Fibroblast of skin of left biceps (primary cell): ENCODE measurements around the gene MTG1.
"Not testable (repeated sequence)": the region's sequence is repeated elsewhere in the genome, so short reads cannot be mapped to it uniquely, and the experiment has no call there.

ENCODE experiments used
- DNase-seq, 2 experiments: peaks; one replicate each; pipeline ENCODE4 v3.0.0-alpha.2; 2013; ENCODE audit warnings: low read depth in 2 of 2

The MTG1 gene

GRCh38 chr10:133400624-133401424, 6.9 kb downstream of the MTG1 start:
- no peak for DNase-seq

- DNase-seq: no peak
These were observed 7.5 kb downstream of the MTG1 start for GRCh38 chr10:133401500-133401899.

- DNase-seq: no peak
These were observed 8.2 kb downstream of the MTG1 start for GRCh38 chr10:133401981-133402725.

DNA sequence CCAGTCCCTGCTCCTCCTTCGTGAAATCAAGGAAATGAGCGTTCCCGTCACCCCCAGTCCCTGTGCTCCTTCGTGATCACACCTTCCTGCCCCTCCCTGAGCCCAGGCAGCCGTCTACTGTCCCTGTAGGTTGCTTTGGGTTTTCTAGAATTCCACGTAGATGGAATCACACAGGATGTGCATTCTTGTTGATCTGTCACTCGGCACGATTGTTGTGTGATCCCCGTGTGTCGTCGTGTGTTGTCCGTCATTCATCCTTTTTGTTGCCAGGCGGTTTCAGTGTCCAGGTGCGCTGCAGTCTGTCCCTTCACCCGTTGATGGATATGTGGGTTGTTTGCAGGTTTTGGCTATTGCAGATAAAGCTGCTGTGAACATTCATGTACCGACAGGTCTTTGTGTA, 9.4 kb downstream of the MTG1 start:
- no peak for DNase-seq

GRCh38 chr10:133403784-133404183, 9.8 kb downstream of the MTG1 start:
- no peak for DNase-seq

- DNase-seq: no peak
These were observed 11.3 kb downstream of the MTG1 start for GRCh38 chr10:133405272-133405671.

DNA sequence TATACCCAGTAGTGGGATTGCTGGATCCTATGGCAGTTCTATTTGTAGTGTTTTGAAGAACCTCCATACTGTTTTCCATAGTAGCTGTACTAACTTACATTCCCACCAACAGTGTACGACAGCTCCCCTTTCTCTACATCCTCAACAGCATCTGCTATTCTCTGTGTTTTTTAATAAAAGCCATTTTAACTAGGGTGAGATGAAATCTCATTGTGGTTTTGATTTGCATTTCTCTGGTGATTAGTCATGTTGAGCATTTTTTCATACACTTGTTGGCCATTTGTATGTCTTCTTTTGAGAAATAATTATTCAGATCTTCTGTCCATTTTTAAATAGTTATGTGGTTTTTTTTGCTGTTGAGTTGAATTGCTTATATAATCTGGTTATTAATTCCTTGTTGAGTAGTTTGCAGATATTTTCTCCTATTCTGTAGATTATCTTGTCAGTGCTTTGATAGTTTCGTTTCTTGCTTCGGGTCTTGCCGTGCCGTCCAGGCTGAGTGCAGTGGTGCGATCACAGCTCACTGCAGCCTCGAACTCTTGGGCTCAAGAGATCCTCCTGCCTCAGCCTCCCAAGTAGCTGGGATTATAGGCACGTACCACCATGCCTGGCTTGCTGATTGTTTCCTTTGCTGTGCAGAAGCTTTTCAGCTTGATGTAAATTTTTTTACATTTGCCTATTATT, 12.0 kb downstream of the MTG1 start:
- DNase-seq: peak; percentile 23 to 24

DNA sequence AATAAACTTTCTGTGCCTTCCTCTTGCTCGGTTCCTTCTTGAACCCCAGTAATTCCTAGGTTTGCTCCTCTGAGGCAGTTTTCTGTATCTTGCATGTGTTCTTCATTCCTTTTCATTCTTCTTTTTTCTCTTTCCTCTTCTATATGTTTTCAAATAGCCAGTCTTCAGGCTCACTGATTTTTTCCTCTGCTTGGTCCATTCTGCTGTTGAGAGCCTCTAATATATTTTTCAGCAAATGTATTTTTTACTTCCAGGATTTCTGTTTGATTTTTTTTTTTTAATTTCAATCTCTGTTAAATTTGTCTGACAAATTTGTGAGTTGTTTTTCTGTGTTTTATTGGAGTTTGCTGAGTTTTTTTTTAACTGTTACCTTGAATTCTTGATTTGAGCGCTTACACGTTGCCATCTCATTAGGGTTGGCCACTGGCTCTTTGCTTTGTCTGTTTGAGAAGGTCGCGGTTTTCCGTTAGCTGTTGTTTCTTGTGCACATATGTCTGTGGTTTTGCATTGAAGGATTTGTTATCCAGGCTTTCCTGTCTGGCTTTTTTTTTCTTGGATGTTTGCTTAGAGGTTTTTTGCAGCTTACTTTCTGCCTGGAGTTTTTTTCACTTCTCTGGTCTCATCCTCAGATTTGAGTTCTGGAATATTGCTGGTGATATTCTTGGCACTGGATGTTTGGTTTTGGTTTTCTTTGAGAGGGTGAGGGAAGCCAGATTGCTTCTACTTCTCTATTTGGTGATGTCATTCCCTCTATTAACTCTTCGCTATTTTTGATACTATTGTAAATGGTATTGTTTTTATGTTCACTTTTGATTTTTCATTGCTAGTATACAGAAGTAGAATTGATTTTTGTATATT, 17.8 kb downstream of the MTG1 start:
- no peak for DNase-seq

GRCh38 chr10:133412381-133412711, 18.4 kb downstream of the MTG1 start:
- DNase-seq: no peak

DNA sequence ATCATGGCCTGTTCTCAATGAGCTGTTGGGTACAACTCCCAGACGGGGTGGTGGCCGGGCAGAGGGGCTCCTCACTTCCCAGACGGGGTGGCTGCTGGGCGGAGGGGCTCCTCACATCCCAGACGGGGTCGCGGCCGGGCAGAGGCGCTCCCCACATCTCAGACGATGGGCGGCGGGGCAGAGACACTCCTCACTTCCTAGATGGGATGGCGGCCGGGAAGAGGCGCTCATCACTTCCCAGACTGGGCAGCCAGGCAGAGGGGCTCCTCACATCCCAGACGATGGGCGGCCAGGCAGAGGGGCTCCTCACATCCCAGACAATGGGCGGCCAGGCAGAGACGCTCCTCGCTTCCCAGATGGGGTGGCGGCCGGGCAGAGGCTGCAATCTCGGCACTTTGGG, 20.4 kb downstream of the MTG1 start:
- not testable (repeated sequence) for DNase-seq

GRCh38 chr10:133415752-133416151, 21.8 kb downstream of the MTG1 start:
- DNase-seq: no peak

DNA sequence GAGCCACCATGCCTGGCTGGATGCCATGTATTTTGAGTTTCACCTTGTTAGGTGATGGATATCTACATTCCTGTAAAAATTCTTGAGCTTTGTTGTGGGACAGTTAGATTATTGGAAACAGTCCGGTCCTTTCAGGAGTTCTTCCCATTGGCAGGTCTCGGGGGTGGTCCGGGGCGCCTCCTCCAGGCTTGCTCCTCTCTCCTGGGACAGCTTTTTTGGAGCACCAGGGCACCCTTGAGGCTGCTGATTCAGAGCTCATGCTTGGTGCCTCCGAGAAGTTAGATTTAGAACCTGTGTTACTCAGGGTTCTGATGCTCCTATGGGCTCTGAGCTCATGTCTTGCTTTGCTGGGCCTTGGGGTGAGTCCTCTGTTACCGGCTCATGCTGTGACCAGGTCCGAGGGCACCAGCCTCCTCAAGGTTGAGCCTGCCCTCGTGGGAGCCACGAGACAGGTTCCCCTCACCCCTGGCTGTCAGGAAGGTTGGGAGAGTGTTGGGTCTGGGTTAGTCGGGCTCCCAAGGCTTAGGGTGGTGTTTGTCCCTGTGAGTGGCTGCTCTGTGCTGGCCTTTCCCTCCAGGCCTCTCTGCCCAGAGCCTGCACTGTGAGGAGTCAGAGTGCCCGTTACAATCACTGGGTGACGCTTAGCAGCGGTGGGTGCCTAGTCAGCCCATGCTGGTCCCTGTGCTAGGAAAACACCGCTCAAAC, 24.5 kb downstream of the MTG1 start:
- no peak for DNase-seq

DNA sequence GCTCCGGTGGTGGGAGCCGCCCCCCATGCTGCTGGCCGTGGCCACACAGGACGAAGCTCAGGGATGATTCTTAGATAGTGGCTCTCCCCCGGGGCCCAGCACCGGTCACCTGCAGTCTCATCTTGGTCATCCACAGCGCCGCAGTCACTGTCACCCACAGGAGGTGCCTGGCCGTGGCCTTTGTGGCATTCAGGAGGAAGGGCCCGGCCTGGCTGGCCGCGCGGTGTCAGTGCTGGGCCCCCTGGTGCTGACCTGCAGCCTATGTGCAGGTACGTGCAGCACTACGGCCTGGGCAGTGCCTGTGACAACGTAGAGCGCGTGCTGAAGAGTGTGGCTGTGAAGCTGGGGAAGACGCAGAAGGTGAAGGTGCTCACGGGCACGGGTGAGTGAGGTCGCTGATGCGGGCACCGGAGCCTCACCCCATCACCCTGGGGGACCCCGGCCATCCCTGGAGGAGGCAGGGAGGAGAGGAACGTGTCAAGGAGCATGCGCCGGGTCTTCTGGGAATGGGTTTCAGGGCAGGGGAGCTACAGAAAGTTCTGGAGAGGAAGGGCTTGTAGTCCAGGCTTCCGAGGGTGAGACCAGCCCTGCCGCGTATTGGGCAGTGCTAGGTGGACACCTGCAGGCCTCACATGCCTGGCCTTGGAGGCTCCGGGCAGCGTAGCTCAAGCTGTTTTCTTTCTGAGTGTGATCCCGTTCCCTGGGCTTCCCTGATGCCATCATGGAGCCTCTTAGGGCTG, 25.4 kb downstream of the MTG1 start:
- no peak for DNase-seq

GRCh38 chr10:133420028-133420427, 26.1 kb downstream of the MTG1 start:
- no peak for DNase-seq

GRCh38 chr10:133420579-133420978, 26.6 kb downstream of the MTG1 start:
- no peak for DNase-seq

DNA sequence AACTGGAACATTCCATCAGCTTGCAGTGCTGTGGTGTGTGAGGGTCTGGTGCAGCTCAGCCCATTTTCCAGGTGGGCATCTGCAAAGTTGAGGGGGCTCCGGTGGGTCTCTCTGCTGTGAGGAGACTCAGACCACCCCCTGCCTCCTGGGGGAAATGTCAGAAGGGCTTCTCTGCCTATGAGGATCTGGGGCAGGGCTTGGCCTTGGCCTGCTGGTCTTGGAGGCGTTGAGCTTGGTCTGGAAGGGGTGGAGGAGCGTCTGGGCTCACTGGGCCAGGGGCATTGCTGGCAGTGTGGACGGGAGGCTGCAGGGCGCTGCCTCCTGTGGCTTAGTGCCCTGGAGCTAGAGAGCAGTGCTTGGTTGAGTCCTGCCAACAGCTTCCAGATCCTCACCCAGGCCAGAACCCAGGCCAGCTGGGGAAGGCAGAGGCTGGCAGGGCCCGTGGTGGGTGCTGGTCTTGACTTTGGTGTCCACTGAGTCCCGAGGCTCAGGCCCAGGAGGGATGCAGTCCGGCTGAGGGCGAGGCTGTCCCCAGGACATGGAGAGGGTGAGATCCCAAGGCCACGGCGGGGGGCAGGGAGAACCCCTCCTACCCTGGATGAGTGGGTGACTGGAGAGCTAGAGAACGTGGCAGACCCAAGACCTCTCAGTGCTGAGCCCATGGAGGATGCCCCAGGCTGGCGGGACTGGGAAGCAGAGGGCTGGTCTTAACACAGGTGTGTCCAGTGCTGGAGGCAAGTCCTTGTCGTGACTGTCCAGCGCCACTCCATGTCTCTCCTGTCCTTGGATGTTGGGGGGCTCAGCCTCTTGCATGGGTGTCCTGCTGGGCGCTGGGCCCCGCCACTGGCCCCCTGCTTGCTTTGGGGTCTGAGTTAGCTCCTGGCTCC, 27.6 kb downstream of the MTG1 start:
- DNase-seq: no peak

DNA sequence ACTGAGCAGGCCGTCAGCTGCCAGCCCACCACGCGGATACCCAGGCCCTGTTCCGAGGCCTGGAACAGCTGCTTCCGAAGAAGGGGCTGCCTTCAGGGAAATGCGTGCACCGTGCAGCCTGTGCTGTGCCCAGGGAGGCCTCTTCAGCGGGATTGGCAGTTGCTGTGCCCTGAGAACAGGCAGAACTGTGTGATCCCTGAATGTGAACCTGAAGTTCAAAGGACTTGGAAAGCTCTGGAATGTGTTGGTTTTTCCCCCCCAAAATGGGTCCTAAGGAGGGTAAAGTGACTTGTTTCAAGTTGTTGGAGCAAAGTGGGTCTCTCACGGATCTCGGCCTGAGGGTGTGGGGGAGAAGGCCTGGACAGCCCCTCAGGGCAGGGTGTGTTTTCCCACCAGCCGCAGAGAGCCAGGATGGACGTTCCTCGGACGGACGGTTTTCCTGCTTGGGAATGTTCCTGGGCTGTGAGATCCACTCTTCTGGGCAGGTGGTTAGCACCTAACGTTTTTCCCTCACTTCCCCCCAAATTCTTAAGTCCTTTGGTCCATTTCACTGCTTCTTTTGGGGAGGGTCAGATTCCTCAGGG, 28.4 kb downstream of the MTG1 start:
- DNase-seq: no peak

DNA sequence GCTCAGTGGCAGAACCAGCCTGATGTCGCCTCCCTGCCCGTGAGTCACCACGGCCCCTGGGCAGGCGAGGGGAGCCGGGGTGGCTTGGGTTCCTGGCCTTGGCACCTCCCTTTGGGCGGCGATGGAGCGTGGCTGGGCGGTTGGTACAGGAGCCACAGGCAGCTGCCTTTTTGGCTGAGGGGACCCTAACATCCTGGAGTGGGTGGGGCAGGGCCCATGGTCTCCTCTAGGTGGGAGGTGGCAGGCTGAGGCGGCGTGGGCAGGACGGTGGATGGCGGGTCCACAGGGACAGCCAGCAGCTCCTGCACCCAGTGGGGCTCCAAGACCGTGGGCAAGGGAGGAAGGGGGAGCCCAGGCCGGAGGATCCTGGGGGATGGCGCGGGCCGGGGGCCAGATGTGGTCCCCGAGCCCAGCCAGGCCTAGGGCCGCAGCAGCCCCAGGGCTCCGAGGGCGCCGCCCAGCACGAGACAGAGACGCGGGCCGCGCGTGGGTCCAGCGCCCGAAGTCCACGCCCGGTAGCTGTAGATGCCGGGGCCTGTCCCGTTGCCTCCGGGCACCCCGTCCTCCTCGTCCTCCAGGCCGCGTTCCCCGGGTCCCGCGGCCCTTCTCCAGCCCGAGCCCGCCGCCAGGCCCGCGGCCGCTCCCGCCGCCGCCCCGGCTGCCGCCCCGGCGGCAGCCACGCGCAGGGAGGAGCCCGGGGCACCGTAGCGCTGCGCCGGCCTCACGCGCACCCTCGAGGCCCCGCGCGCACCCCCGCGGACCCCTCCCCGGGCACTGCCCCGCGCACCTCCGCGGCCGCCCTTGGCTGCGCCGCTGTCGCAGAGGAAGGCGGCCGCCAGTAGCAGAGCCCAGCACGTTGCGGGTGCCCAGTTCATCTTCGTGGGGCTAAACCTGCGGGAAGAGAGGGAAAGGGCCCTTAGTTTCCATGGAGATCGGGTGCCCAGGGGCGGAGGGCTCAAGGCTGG, 29.1 kb downstream of the MTG1 start:
- no peak for DNase-seq
